UCSD-AML1 (cell line): ENCODE results near the gene IBTK.
"Not testable (repeated sequence)": the region's sequence is repeated elsewhere in the genome, so short reads cannot be mapped to it uniquely, and the experiment has no call there.

Experiments
- DNase-seq: peaks from one replicate; lab custom pipeline; 2025; ENCODE audit not compliant: unreplicated experiment; lab: John Stamatoyannopoulos, UW

The IBTK gene, protein sequence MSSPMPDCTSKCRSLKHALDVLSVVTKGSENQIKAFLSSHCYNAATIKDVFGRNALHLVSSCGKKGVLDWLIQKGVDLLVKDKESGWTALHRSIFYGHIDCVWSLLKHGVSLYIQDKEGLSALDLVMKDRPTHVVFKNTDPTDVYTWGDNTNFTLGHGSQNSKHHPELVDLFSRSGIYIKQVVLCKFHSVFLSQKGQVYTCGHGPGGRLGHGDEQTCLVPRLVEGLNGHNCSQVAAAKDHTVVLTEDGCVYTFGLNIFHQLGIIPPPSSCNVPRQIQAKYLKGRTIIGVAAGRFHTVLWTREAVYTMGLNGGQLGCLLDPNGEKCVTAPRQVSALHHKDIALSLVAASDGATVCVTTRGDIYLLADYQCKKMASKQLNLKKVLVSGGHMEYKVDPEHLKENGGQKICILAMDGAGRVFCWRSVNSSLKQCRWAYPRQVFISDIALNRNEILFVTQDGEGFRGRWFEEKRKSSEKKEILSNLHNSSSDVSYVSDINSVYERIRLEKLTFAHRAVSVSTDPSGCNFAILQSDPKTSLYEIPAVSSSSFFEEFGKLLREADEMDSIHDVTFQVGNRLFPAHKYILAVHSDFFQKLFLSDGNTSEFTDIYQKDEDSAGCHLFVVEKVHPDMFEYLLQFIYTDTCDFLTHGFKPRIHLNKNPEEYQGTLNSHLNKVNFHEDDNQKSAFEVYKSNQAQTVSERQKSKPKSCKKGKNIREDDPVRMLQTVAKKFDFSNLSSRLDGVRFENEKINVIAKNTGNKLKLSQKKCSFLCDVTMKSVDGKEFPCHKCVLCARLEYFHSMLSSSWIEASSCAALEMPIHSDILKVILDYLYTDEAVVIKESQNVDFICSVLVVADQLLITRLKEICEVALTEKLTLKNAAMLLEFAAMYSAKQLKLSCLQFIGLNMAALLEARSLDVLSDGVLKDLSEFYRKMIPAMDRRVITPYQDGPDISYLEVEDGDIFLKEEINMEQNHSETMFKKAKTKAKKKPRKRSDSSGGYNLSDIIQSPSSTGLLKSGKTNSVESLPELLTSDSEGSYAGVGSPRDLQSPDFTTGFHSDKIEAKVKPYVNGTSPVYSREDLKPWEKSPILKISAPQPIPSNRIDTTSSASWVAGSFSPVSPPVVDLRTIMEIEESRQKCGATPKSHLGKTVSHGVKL (N-terminal part only)

DNA sequence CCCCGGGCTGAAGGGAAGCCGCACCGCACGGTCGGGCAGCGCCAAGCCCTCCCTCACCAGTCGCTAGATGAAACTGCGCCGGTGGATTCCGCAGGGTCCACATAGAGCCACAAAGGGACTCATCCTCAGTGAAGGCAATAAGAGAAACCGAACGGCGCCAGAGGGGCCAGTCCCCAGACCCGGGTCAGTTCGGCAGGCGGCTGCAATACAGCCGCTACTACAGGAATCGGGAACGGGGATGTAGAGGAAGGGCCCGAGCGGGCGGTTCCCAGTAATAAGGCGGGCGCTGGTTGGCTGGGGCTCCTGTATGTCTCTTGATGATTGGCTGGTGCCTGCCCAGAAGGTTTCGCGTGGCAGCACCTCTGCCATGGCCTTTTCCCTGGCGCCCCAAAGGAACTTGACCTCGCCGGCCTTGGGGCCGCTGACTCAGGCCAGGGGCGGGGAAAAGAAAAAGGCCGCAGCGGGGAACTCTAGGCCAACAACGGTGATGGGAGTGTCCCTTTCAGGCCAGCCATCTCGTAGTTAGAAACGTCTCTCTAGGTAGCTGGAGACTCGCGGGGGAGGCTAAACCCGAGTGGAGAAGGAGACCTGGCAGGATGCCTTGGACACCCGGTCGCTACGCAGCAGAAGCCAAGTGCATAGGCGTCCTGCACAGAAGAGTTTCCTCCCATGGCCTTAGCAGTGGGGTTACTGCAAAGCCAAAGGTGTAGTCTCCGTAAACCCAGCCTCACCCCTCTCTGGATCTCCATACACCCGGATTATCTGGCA is at the start of gene IBTK:
Gene IBTK (minus strand): TSS at position 240 of the 768 bp plus-strand sequence. CDS start 7,258 bp downstream, outside the sequence.
- DNase-seq = peak; percentile 94

DNA sequence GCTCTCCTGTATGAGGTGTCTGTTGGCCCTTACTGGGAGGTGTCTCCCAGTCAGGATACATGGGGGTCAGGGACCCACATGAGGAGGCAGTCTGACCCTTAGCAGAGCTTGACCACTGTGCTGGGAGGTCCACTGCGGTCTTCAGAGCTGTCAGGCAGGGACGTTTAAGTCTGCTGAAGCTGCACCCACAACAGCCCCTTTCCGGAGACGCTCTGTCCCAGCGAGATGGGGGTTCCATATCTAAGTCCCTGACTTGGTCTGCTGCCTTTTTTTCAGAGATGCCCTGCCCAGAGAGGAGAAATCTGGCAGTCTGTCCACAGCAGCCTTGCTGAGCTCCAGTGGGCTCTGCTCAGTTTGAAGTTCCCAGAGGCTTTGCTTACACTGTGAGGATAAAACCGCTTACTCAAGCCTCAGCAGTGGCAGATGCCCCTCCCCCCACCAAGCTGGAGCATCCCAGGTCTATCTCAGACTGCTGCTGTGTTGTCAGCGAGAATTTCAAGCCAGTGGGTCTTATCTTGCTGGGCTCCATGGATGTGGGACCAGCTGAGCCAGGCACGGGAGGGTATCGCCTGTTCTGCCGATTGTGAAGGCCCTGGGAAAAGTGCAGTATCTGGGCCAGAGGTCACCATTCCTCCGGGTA is 36.3 kb upstream of the IBTK start:
- no peak for DNase-seq

DNA sequence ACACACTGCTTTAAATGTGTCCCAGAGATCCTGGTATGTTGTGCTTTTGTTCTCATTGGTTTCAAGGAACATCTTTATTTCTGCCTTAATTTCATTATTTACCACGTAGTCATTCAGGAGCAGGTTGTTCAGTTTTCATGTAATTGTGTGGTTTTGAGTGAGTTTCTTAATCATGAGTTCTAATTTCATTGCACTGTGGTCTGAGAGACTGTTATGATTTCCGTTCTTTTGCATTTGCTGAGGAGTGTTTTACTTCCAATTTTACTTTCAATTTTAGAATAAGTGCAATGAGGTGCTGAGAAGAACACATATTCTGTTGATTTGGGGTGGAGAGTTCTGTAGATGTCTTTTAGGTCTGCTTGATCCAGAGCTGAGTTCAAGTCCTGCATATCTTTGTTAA is 34.0 kb upstream of the IBTK start:
- DNase-seq = not testable (repeated sequence)

DNA sequence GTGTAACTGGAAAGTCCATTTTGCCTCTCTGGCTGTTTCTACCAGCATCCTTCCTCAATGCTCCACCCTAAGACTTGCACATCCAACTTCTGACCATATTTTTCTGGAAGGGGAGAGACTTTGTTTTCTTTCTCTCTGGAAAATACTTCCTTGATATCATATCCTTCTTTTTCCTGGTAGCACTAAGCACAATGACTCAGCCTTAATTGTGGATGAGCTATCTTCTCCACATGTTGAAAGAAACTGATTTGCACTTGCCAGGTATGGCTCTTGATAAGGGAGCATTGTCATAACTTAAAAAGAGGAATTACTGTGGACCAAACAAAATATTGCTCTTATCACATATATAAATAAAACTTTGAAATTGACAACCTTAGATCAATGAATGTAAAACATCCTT is 30.1 kb upstream of the IBTK start:
- DNase-seq = no peak

DNA sequence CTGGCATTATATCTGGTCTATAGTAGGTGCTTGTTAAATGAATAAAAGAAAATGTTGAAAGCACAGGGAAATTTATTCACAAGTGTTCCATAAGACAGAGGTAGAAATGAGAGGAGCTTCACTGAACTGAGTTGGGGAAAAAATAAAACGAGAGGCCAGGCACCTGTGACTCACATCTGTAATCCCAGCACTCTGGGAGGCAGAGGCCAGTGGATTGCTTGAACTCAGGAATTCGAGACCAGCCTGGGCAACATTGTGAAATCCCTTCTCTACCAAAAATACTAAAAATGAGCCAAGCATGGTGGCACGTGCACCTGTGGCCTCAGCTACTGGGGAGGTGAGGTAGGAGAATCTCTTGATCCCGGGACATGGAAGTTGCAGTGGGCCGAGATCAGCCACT is 28.1 kb upstream of the IBTK start:
- no peak for DNase-seq

DNA sequence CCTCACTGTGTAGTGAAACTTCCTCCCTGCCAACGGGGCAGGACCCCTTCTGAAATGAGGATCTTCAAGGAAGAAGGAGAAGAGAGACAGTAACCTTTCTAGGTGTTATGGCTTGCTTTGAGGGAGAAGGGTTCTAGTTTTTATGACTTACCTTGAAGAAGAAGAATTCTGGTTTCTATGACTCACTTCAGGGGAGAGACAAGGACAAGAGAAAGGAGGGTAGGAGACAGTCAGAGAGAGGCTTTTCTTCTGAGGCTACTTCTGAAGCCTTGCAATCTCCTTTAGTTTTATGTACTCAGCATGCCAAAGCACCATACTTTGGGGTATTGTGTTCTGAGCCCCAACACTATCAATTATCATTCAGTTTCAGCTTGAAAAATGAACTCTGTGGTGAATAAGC is 25.8 kb upstream of the IBTK start:
- no peak for DNase-seq

DNA sequence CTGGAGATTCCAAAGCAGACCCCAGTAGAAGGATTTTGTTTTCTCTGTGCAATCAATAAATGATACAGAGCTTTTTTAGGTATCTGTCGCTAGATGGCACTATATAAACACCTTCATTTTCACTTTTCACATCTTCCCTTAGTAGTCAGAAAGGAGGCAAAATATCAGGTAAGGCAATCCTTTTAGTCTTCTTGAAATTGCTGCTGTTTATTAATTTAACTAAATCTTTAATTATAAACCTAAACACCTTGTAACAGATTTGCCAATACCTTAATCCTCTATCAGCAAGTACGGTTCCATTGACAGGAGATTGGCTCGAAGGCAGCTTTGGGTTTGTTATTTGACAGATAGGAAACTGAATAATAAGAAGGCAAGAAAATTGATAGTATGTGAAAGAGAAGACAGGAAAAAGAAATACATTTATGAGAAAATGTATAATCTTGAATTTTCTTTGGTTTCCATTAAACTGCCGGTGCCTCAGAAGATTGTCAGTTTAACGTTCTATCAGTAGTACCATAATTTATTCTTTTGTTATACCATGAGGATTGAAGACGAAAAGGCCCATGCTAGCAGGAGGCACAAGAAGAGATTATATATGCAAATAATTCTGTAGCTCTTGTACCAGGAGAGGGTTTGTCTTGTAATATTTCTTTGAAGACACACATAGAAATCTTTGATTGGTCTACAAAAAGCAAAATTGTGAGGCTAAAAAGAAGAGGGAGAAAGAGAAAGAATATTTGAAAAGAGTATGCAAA is 23.5 kb upstream of the IBTK start:
- no peak for DNase-seq

DNA sequence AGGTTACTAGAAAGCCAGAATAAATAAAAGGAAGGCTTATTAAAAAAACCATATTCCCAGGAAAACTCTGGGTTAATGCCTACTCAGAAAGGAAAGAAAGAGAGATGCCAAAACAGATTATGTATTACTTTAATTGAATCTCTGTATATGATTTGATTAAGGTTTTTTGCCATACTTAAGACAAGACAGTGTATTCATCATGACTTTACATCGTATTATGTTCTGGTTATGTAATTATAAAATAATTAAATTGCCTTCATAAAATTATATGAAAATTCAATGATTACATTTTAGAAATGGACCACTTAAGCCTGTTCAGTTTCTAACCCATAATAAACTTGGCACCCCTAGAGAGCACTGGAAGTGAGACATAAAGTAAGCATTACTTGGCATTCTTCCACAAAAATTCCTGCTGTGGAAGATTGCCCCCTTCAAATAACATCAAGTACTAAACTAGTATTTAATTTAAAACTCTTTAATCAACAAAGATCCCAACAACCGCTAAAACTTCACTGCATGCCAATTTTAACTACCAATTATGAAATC is 20.8 kb upstream of the IBTK start:
- DNase-seq = no peak

DNA sequence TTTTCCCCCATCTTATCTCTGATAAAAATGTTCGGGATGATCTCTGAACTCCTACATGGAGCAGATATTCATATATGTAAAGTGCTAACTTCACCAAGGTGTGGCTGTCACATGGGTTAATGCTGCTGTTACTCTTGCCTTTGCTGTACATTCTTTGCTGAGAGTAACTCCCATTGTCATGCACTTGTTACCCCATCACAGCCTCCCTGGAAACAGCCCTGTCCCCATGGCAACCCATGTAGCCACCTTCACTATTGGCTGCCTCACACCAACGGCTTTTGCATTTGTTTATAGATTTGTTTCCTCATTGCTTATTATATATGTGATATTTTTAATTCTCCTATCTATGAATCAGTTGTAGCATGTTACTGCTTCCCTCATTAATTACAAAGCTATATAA is 17.3 kb upstream of the IBTK start:
- no peak for DNase-seq

DNA sequence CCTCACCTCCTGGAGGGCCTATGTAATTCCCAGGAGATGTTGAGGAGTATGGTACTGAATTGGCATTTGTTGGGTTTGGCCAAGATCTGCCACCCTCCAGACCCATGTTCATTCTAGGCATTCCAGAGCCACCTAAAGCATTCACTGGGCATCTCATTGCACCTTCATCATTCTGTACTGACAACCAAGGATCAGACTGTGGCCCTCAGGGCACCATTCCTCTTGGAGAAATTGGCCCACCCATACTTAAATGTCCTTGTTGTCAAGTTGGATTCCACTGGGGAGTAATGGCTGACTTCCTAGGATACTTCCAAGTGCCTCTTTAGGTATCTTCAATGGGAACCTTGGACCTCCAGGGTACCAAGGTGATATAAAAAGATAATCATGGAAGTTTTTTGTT is 16.8 kb upstream of the IBTK start:
- no peak for DNase-seq

DNA sequence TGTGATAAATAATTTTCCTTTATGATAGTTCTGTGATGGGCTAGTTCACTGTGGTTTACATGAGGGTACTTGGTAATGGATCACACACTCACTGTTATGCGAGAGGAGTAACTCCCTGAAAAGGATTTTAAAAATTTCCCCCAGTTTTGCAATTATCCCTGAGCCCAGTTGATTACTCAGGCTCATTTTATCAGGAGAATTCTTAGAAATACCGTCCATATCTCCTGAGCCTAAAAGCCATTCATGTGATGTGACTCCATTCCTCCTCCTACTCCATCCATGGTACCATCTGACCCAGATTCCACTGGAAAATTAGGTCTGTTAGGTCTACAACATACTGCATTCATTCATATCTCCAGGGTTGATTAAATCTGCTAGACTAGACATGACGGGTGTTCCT is 16.4 kb upstream of the IBTK start:
- no peak for DNase-seq

DNA sequence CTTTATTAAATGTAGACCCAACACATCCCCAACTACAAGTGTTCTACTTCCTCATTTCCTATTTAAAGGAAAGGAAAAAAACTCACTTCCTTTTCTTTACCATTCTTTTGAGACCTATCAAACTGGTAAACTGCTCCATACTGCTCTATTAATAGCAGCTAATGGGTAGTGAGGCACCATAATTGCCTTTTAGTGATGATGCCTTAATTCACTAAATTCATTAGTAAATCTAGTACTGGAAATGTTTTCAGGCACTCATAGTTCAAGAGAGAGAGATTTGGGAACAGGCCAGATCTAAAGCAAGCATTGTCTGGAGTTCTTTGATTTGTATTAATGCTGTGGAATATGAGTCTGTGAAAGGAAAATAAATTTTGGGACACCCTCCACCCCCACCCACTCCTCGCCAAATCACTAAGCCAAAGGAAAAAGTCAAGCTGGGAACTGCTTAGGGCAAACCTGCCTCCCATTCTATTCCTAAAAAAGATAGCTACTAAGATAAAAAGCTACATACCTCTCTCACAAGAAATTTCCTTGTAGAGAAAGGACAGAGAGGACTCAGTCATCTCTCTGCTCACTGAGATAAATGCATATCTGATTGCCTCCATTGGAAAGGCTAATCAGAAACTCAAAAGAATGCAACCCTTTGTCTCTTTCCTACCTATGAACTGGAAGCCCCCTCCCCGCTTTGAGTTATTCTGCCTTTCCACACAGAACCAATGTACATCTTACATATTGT is 13.6 kb upstream of the IBTK start:
- DNase-seq = no peak

DNA sequence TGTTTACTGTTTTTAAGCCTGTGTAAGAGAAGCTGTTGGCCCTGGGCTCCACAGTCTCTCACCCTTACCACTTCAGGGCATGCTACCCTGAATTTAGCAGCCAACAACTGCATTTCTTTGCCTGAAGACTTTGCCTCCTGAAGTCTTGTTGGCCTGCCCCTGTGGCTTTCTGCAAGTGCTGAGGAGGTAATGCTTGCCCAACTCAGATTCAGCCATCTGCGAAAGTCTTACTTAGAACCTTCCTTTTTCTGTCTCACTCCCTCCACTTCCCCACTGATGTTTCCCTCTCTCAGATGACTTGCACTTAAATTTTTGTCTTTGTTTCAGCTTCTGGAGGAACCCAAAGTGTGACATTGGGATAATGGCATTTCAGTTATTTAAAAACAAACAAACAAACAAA is 11.8 kb upstream of the IBTK start:
- DNase-seq = peak; percentile 14

DNA sequence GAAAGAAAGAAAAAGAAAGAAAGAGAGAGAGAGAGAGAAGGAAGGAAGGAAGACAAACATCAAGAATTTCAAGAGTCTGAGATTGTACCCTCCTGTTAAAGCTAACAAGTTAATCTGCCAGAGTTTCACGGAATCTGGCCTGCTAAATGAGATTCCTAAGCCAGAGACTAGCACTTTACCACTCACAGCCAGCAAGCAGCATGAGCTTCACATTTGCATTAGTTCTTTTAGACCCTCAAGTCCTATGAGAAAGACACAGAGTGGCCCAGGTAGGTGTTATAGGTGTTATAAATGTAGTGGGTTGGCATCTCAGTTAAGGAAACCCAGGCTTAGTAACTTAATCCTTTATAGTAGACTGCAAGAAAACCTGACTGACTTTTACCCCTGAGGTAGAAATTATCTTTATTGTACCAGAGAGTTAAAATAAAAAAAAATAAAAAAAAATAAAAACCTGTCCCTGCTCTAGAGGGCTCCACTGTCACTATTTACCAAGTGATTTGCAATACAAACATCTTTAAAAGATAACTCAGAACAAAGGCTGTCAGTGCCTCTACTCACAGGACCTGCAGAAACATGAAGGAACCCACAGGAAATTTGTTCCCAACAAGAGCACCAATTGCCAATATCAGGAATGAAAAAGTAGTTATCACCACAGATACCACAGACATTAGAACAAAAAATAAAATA is 9.7 kb upstream of the IBTK start:
- DNase-seq = no peak

DNA sequence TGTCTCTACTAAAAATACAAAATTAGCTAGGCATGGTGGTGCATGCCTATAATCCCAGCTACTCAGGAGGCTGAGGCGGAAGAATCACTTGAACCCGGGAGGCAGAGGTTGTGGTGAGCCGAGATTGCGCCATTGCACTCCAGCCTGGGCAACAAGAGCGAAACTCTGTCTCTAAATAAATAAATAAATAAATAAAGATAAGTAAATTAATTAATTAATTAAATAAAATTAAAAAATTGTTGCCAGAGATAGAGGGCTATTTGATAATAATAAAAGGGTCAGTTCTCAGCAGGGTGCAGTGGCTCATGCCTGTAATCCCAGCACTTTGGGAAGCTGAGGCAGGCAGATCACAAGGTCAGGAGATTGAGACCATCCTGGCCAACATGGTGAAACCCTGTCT is 7.2 kb upstream of the IBTK start:
- DNase-seq = not testable (repeated sequence)

DNA sequence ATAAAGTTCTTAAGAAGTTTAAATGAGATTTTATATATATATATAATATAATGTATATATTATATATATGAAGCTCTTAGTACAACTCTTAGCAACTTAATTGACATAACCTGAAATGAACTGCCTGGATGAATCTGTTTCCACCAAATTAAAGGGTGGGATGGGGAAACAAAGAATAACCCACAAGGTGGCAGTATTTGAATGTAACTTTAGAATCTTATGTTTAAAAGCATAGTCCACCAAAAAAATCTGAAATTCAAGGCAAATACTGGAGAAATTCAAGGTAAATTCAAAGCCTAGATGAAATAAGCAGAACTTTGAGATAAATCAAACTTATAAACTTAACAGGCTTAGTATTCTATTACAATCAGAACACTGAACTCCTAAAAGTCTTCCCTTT is 4.4 kb upstream of the IBTK start:
- DNase-seq = no peak

DNA sequence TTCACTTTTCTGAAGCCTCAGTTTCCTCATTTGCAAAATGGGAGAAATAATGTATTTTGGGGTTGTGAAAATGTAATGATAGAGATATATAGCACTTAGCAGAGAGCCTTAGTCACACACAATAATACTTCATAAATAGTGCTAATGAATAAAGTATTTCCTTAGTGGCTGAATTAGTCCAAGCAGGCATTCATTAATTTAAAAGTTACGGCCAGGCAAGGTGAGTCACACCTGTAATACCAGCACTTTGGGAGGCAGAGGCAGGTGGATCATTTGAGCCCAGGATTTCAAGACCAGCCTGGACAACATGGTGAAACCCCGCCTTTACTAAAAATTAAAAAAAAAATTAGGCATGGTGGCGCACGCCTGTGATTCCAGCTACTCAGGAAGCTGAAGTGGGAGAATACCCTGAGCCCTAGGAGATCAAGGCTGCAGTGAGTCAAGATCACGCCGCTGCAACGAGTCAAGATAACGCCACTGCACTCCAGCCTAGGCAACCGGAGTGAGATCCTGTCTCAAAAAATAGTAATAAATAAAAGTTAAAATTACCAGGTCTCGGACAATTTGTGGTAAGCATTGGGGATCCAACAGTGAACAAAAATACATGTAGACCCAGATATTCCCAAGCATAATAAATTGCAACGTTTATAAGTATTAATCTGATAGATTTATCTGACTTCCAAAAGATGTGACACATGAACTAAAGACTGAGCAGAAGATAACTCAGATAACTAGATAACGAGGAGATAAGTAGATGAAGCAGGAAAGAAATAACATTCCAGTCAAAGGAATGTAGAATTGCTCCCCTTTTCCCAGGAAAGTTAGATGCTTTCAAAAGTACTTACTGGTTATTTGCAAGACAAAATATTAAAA is 2.1 kb upstream of the IBTK start:
- no peak for DNase-seq
